ENCODE data around the gene CDIPT.

DNA sequence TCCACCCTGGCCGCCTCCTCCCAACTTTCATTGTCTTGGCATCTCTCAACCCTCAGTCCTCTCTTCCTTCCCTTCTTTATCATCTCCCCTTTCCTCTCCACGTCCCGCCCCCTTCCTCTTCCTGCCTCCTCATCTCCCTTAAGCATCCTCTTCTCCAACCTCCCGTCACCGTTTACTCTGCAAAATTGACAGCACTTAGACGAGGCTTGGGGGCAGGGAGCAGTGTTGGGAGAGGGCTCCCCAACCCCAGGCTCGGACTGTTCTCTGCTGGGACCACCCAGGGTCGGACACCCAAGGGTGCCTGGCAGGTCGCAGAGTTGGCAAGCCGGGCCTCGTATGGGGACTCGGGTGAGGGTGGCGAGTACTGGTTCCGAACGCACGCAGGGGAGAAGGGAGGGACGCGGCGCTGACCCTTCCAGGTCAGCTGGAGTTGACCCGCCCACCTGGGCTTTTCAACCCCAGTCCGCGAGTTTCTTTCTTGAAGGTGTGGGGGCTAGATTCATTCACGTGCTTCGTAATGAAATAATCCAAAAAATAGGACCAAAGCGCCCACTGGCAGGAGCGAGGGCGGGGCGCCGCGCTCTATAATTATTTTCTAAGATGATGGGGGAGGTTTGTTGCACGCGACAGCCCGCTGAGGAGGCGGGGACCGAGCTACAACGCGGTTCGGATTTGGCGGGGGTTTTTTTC, 47.8 kb downstream of the CDIPT start:
- TF ChIP-seq YY1 (IDR thresholded peaks at IDR 0.05; ENCODE audit: low read depth), result no peak
- TF ChIP-seq EP300 (IDR thresholded peaks at IDR 0.05; ENCODE audit: borderline replicate concordance), result no peak
- TF ChIP-seq, protein P1, sequence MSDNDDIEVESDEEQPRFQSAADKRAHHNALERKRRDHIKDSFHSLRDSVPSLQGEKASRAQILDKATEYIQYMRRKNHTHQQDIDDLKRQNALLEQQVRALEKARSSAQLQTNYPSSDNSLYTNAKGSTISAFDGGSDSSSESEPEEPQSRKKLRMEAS (IDR thresholded peaks at IDR 0.05), result no peak
- no peak for TF ChIP-seq CREB1 (IDR thresholded peaks at IDR 0.05; ENCODE audit: low read depth)
- TF ChIP-seq, protein P2, sequence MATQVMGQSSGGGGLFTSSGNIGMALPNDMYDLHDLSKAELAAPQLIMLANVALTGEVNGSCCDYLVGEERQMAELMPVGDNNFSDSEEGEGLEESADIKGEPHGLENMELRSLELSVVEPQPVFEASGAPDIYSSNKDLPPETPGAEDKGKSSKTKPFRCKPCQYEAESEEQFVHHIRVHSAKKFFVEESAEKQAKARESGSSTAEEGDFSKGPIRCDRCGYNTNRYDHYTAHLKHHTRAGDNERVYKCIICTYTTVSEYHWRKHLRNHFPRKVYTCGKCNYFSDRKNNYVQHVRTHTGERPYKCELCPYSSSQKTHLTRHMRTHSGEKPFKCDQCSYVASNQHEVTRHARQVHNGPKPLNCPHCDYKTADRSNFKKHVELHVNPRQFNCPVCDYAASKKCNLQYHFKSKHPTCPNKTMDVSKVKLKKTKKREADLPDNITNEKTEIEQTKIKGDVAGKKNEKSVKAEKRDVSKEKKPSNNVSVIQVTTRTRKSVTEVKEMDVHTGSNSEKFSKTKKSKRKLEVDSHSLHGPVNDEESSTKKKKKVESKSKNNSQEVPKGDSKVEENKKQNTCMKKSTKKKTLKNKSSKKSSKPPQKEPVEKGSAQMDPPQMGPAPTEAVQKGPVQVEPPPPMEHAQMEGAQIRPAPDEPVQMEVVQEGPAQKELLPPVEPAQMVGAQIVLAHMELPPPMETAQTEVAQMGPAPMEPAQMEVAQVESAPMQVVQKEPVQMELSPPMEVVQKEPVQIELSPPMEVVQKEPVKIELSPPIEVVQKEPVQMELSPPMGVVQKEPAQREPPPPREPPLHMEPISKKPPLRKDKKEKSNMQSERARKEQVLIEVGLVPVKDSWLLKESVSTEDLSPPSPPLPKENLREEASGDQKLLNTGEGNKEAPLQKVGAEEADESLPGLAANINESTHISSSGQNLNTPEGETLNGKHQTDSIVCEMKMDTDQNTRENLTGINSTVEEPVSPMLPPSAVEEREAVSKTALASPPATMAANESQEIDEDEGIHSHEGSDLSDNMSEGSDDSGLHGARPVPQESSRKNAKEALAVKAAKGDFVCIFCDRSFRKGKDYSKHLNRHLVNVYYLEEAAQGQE (IDR thresholded peaks at IDR 0.05; ENCODE audit: low read depth), result no peak
- TF ChIP-seq CEBPB (IDR thresholded peaks at IDR 0.05), result no peak
- no peak for TF ChIP-seq NFIC (IDR thresholded peaks at IDR 0.05)
- no peak for TF ChIP-seq RAD21 (IDR thresholded peaks at IDR 0.05; ENCODE audit: low read depth)
- TF ChIP-seq TEAD4 (IDR thresholded peaks at IDR 0.05), result no peak
- no peak for TF ChIP-seq TCF12 (IDR thresholded peaks at IDR 0.05; ENCODE audit: low read depth)
- no peak for TF ChIP-seq TAF1 (IDR thresholded peaks at IDR 0.05; ENCODE audit: low read depth)

Measured in Ishikawa (cell line).